ENCODE data around the gene CDH4. TPM values are rescaled to one million over a fixed set of nuclear protein-coding genes. Genes with fewer than 3 reads are reported as not detected.

The CDH4 gene
- total RNA-seq, 6 experiments from 2014 or later: 5.8 to 12.8 (median 10.9) TPM

- TF ChIP-seq CTCF (IDR thresholded peaks at IDR 0.05): no peak
- Mint-ChIP-seq H3K9me3 (peaks cover 22% of the 10 kb centered on the region), H3K4me1 (ENCODE audit: low read depth) (no peaks in the 10 kb centered on the region), H3K27ac (no peak overlapping the region), H3K36me3 (ENCODE audit: low read depth) (peaks cover 7% of the 10 kb centered on the region), H3K4me3 (no peak overlapping the region), H3K27me3 (ENCODE audit: insufficient read depth) (peaks cover 4% of the 10 kb centered on the region; the same call in 1 of the 2 replicates)
- DNase-seq: no peak
Observed at GRCh38 chr20:61866165-61866564, 614.1 kb downstream of the CDH4 start.

- Mint-ChIP-seq H3K27ac (no peak overlapping the region), H3K27me3 (ENCODE audit: insufficient read depth) (peaks cover 4% of the 10 kb centered on the region; the same call in 1 of the 2 replicates), H3K9me3 (peaks cover 34% of the 10 kb centered on the region), H3K4me3 (no peak overlapping the region), H3K4me1 (ENCODE audit: low read depth) (no peaks in the 10 kb centered on the region), H3K36me3 (ENCODE audit: low read depth) (peaks cover 10% of the 10 kb centered on the region)
- DNase-seq: no peak
- TF ChIP-seq CTCF (IDR thresholded peaks at IDR 0.05): no peak
Observed at GRCh38 chr20:61868006-61868405, 615.9 kb downstream of the CDH4 start.

- no peak for TF ChIP-seq CTCF (IDR thresholded peaks at IDR 0.05)
- Mint-ChIP-seq H3K4me1 (ENCODE audit: low read depth) (no peaks in the 10 kb centered on the region), H3K36me3 (ENCODE audit: low read depth) (peaks cover 10% of the 10 kb centered on the region), H3K9me3 (peaks cover 34% of the 10 kb centered on the region), H3K4me3 (no peak overlapping the region), H3K27me3 (ENCODE audit: insufficient read depth) (peaks cover 4% of the 10 kb centered on the region; the same call in 1 of the 2 replicates), H3K27ac (no peak overlapping the region)
- no peak for DNase-seq
Observed at GRCh38 chr20:61868466-61869090, 616.5 kb downstream of the CDH4 start.

GRCh38 chr20:61869750-61870507 lies 617.9 kb downstream of the CDH4 start:
- H3K4me1 Mint-ChIP-seq (ENCODE audit: low read depth): no peaks in the 10 kb centered on the region
- peaks cover 10% of the 10 kb centered on the region for H3K36me3 Mint-ChIP-seq (ENCODE audit: low read depth)
- H3K27ac Mint-ChIP-seq: no peak overlapping the region
- no peak overlapping the region for H3K4me3 Mint-ChIP-seq
- TF ChIP-seq CTCF (IDR thresholded peaks at IDR 0.05): no peak
- H3K27me3 Mint-ChIP-seq (ENCODE audit: insufficient read depth): peaks cover 4% of the 10 kb centered on the region; the same call in 1 of the 2 replicates
- no peak for DNase-seq
- H3K9me3 Mint-ChIP-seq: peaks cover 34% of the 10 kb centered on the region

- Mint-ChIP-seq H3K27ac (no peak overlapping the region), H3K9me3 (peaks cover 30% of the 10 kb centered on the region), H3K4me1 (ENCODE audit: low read depth) (no peaks in the 10 kb centered on the region), H3K36me3 (ENCODE audit: low read depth) (peaks cover 10% of the 10 kb centered on the region), H3K4me3 (no peak overlapping the region), H3K27me3 (ENCODE audit: insufficient read depth) (peaks cover 1% of the 10 kb centered on the region; the same call in 1 of the 2 replicates)
- DNase-seq: no peak
- no peak for TF ChIP-seq CTCF (IDR thresholded peaks at IDR 0.05)
Observed at GRCh38 chr20:61871160-61871559, 619.1 kb downstream of the CDH4 start.
